PFSK-1 (cell line): Measurements from ENCODE around the gene QSER1.

Experiments
- POLR2AphosphoS5 ChIP-seq: IDR thresholded peaks from 2 replicates; pipeline ENCODE4 v1.6.1; 2012; ENCODE audit warnings: low read depth, mild to moderate bottlenecking, control low read depth, low read length, moderate library complexity
- TAF1 ChIP-seq: IDR thresholded peaks from 2 replicates; pipeline ENCODE4 v1.6.1; 2012; ENCODE audit warnings: low read length, control low read depth, borderline replicate concordance; ENCODE audit not compliant: insufficient read depth
- TF ChIP-seq, protein P1 (sequence below), 2 experiments: IDR thresholded peaks; 2 replicates each; pipeline versions ENCODE4 v1.6.1 to v1.8.0; 2011 to 2012; ENCODE audit warnings: low read depth in 2 of 2, low read length in 2 of 2, control low read depth in 1 of 2, inconsistent platforms in 1 of 2, mild to moderate bottlenecking in 1 of 2, moderate library complexity in 1 of 2; ENCODE audit not compliant: insufficient read depth in 1 of 2

DNA sequence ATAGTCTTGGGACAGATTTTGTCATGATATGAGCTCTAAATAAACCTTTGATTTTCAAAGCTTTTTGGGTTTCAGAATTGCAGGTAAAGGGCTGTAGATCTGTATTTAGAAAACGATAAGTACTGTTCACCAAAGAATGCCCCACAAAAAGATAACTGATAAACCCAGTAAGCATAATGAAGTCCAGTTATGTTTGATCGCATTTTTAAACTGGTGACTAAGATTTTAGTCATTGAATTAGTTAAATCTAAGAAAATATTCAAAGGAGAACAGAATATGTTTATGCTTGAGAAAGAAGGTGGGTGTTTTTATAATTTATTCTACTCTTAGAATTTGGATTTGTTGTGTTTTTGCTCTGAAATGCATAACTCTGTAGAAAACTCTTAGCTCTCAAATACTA lies 134.6 kb downstream of the QSER1 start:
- TF ChIP-seq POLR2AphosphoS5 = no peak
- TF ChIP-seq, protein P1, sequence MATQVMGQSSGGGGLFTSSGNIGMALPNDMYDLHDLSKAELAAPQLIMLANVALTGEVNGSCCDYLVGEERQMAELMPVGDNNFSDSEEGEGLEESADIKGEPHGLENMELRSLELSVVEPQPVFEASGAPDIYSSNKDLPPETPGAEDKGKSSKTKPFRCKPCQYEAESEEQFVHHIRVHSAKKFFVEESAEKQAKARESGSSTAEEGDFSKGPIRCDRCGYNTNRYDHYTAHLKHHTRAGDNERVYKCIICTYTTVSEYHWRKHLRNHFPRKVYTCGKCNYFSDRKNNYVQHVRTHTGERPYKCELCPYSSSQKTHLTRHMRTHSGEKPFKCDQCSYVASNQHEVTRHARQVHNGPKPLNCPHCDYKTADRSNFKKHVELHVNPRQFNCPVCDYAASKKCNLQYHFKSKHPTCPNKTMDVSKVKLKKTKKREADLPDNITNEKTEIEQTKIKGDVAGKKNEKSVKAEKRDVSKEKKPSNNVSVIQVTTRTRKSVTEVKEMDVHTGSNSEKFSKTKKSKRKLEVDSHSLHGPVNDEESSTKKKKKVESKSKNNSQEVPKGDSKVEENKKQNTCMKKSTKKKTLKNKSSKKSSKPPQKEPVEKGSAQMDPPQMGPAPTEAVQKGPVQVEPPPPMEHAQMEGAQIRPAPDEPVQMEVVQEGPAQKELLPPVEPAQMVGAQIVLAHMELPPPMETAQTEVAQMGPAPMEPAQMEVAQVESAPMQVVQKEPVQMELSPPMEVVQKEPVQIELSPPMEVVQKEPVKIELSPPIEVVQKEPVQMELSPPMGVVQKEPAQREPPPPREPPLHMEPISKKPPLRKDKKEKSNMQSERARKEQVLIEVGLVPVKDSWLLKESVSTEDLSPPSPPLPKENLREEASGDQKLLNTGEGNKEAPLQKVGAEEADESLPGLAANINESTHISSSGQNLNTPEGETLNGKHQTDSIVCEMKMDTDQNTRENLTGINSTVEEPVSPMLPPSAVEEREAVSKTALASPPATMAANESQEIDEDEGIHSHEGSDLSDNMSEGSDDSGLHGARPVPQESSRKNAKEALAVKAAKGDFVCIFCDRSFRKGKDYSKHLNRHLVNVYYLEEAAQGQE (IDR thresholded peaks at IDR 0.05; ENCODE audit: insufficient read depth in 1 of 2, low read depth in 2 of 2, low read length in 2 of 2) = no peak
- TF ChIP-seq TAF1 = no peak
